H1 (cell line): ENCODE data around the gene LPP. TPM values are rescaled to one million over a fixed set of nuclear protein-coding genes. Genes with fewer than 3 reads are reported as not detected.

Experiments
- CTCF ChIA-PET: fragments of 300-600 bp; sonication (Branson Sonifier 250); formaldehyde crosslinking; loops from one replicate; lab custom pipeline; 2021; ENCODE audit not compliant: partially characterized antibody; lab: Charles Lee
- POLR2A ChIA-PET: fragments of 300-600 bp; sonication (Branson Sonifier 250); formaldehyde crosslinking; loops from one replicate; lab custom pipeline; 2021; ENCODE audit warnings: inconsistent platforms; ENCODE audit not compliant: partially characterized antibody; lab: Charles Lee
- DNase-seq, 2 experiments: peaks; one replicate each; pipeline versions ENCODE4 v3.0.0 to v3.0.0-alpha.2; 2010 to 2022; ENCODE audit warnings: low spot score in 2 of 2, low read depth in 1 of 2, mixed read lengths in 1 of 2
- FAIRE-seq: peaks from 2 replicates; lab custom pipeline; 2011; peaks lifted over from hg19 to GRCh38; lab: Jason Lieb, UNC
- H2AFZ ChIP-seq: 2 replicates; pipeline ENCODE4 v1.8.1; 2012; ENCODE audit warnings: low read length, inconsistent platforms
- H2AK5ac ChIP-seq: 2 replicates; pipeline ENCODE4 v1.6.1; 2013; ENCODE audit warnings: low read depth, low read length
- H2BK120ac ChIP-seq: replicated peaks from 2 replicates; pipeline ENCODE3; 2013; ENCODE audit warnings: low read depth, low read length, inconsistent platforms
- H2BK12ac ChIP-seq: 2 replicates; pipeline ENCODE4 v1.6.1; 2013; ENCODE audit warnings: low read depth, low read length
- H2BK15ac ChIP-seq: 2 replicates; pipeline ENCODE4 v1.6.1; 2013; ENCODE audit warnings: low read length
- H2BK20ac ChIP-seq: 2 replicates; pipeline ENCODE4 v1.6.1; 2013; ENCODE audit warnings: low read length
- H2BK5ac ChIP-seq: 2 replicates; pipeline ENCODE4 v1.6.1; 2013; ENCODE audit warnings: low read depth, low read length
- H3K14ac ChIP-seq: 2 replicates; pipeline ENCODE4 v1.6.1; 2013; ENCODE audit warnings: inconsistent platforms; ENCODE audit not compliant: insufficient read length
- H3K18ac ChIP-seq: 2 replicates; pipeline ENCODE4 v1.6.1; 2013; ENCODE audit warnings: low read length; ENCODE audit errors: extremely low read depth
- H3K23ac ChIP-seq: 2 replicates; pipeline ENCODE4 v1.6.1; 2013; ENCODE audit warnings: inconsistent platforms; ENCODE audit not compliant: insufficient read length
- H3K23me2 ChIP-seq: 2 replicates; pipeline ENCODE4 v1.6.1; 2013; ENCODE audit warnings: low read depth, low read length
- H3K27ac ChIP-seq: 2 replicates; pipeline ENCODE4 v1.6.1; 2011; ENCODE audit warnings: low read depth, low read length, inconsistent platforms
- H3K27me3 ChIP-seq, 4 experiments: replicated peaks in 1 of 4; 1 replicate in 1 of 4; 2 replicates in 3 of 4; pipeline versions ENCODE4 v1.6.1 to v1.8.1; 2011 to 2013; ENCODE audit warnings: low read length in 3 of 4, mild to moderate bottlenecking in 3 of 4, inconsistent platforms in 2 of 4, mixed read lengths in 2 of 4, moderate library complexity in 1 of 4; ENCODE audit not compliant: control insufficient read depth in 3 of 4, insufficient read depth in 3 of 4; ENCODE audit errors: extremely low read depth in 1 of 4
- H3K36me3 ChIP-seq, 4 experiments: 2 replicates each; pipeline versions ENCODE4 v1.6.1 to v1.8.1; 2011 to 2013; ENCODE audit warnings: mild to moderate bottlenecking in 4 of 4, low read length in 3 of 4, moderate library complexity in 2 of 4, control low read depth in 1 of 4, inconsistent platforms in 1 of 4; ENCODE audit not compliant: insufficient read depth in 4 of 4, control insufficient read depth in 2 of 4
- H3K4ac ChIP-seq: replicated peaks from 2 replicates; pipeline ENCODE3; 2013; ENCODE audit warnings: low read length, low read depth, mixed read lengths, inconsistent platforms; ENCODE audit not compliant: insufficient read length
- H3K4me1 ChIP-seq, 4 experiments: replicated peaks in 1 of 4; 1 replicate in 1 of 4; 2 replicates in 3 of 4; pipeline versions ENCODE4 v1.6.1 to v1.8.1; 2011 to 2013; ENCODE audit warnings: low read length in 3 of 4, inconsistent platforms in 2 of 4, mixed read lengths in 1 of 4; ENCODE audit not compliant: insufficient read depth in 4 of 4, control insufficient read depth in 3 of 4
- H3K4me2 ChIP-seq, 2 experiments: 2 replicates each; pipeline versions ENCODE4 v1.6.1 to v1.8.1; 2011 to 2013; ENCODE audit warnings: low read depth in 2 of 2, low read length in 2 of 2, control low read depth in 1 of 2, inconsistent platforms in 1 of 2, mild to moderate bottlenecking in 1 of 2; ENCODE audit not compliant: insufficient read depth in 1 of 2
- H3K4me3 ChIP-seq, 4 experiments: fragments of 200-600, 300-600 bp in 1 of 4; sonication (generic), shearing (Covaris generic), sonication (Bioruptor Twin) in 1 of 4; 2 replicates each; pipeline versions ENCODE4 v1.5.1 to v1.8.1; 2011 to 2016; ENCODE audit warnings: low read length in 4 of 4, low read depth in 3 of 4, control low read depth in 2 of 4, inconsistent platforms in 2 of 4, mild to moderate bottlenecking in 2 of 4, mixed read lengths in 1 of 4, moderate library complexity in 1 of 4; ENCODE audit not compliant: insufficient read depth in 2 of 4; ENCODE audit errors: extremely low read depth in 1 of 4
- H3K56ac ChIP-seq: replicated peaks from 2 replicates; pipeline ENCODE3; 2013; ENCODE audit warnings: low read depth, mild to moderate bottlenecking, mixed read lengths, low read length, inconsistent platforms; ENCODE audit not compliant: insufficient read length
- H3K79me1 ChIP-seq: 2 replicates; pipeline ENCODE4 v1.6.1; 2013; ENCODE audit warnings: low read depth, low read length, control low read depth
- H3K79me2 ChIP-seq, 2 experiments: 2 replicates each; pipeline versions ENCODE4 v1.6.1 to v1.8.1; 2012 to 2013; ENCODE audit warnings: low read length in 2 of 2, mild to moderate bottlenecking in 2 of 2, inconsistent platforms in 1 of 2; ENCODE audit not compliant: insufficient read depth in 2 of 2, control insufficient read depth in 1 of 2
- H3K9ac ChIP-seq, 4 experiments: replicated peaks in 1 of 4; 1 replicate in 1 of 4; 2 replicates in 3 of 4; pipeline versions ENCODE4 v1.6.1 to v1.8.1; 2011 to 2013; ENCODE audit warnings: low read depth in 3 of 4, low read length in 3 of 4, control low read depth in 2 of 4, mild to moderate bottlenecking in 2 of 4, moderate library complexity in 2 of 4, inconsistent platforms in 1 of 4; ENCODE audit errors: extremely low read depth in 1 of 4
- H3K9me3 ChIP-seq, 2 experiments: 2 replicates each; pipeline versions ENCODE4 v1.6.1 to v1.8.1; 2012 to 2013; ENCODE audit warnings: mild to moderate bottlenecking in 2 of 2, moderate library complexity in 2 of 2, control low read depth in 1 of 2, inconsistent platforms in 1 of 2, low read depth in 1 of 2, low read length in 1 of 2, mixed read lengths in 1 of 2; ENCODE audit not compliant: insufficient read depth in 2 of 2
- H4K20me1 ChIP-seq, 2 experiments: replicated peaks in 1 of 2; 2 replicates each; pipeline versions ENCODE3 to v1.8.1; 2011 to 2013; ENCODE audit warnings: inconsistent platforms in 2 of 2, low read length in 2 of 2, mild to moderate bottlenecking in 1 of 2; ENCODE audit not compliant: insufficient read depth in 2 of 2, control insufficient read depth in 1 of 2
- H4K5ac ChIP-seq: 2 replicates; pipeline ENCODE4 v1.6.1; 2013; ENCODE audit warnings: low read length, low read depth, mixed read lengths, inconsistent platforms; ENCODE audit not compliant: insufficient read length
- H4K8ac ChIP-seq: 2 replicates; pipeline ENCODE4 v1.8.0; 2013; ENCODE audit warnings: mild to moderate bottlenecking, moderate library complexity, low read length, inconsistent platforms; ENCODE audit not compliant: insufficient read depth; ENCODE audit errors: extremely low read depth
- H4K91ac ChIP-seq: replicated peaks from 2 replicates; pipeline ENCODE3; 2013; ENCODE audit warnings: low read length, mixed read lengths, inconsistent platforms; ENCODE audit not compliant: insufficient read length
- JUN ChIP-seq: IDR thresholded peaks from 2 replicates; pipeline ENCODE4 v1.6.1; 2011; ENCODE audit warnings: low read depth, mild to moderate bottlenecking, improper control_type of control experiment, low read length
- MAFK ChIP-seq: IDR thresholded peaks from 2 replicates; pipeline ENCODE4 v1.6.1; 2012; ENCODE audit warnings: low read depth, mild to moderate bottlenecking, improper control_type of control experiment, low read length
- PHF8 ChIP-seq: fragments of 200-600 bp; sonication (generic); conservative IDR thresholded peaks from 2 replicates; pipeline ENCODE4 v1.7.1; 2012; ENCODE audit warnings: low read depth, mild to moderate bottlenecking, inconsistent platforms, low read length, moderate library complexity
- SUZ12 ChIP-seq: fragments of 200-600 bp; sonication (generic); IDR thresholded peaks from 2 replicates; pipeline ENCODE4 v1.6.1; 2012; ENCODE audit warnings: mild to moderate bottlenecking, inconsistent platforms, low read length, moderate library complexity, mixed read lengths
- WGBS, 2 experiments: shearing (Covaris generic) in 1 of 2; methylation state at CpG; one replicate each; pipeline versions ENCODE4 v1.1.6 to v1.1.7; 2013 to 2015; ENCODE audit warnings: low lambda C conversion rate in 2 of 2, mixed read lengths in 2 of 2, inconsistent platforms in 1 of 2, low coverage in 1 of 2, missing lambda C conversion rate in 1 of 2; ENCODE audit not compliant: insufficient replicate concordance in 2 of 2, insufficient coverage in 1 of 2, insufficient read length in 1 of 2; ENCODE audit errors: extremely low coverage in 1 of 2, missing lambda C conversion rate in 1 of 2; 5-methylcytosine and 5-hydroxymethylcytosine counted together
- polyA plus RNA-seq, 7 experiments: library from polyadenylated mRNA; depleted of rRNA in 3 of 7; stranded (reverse) in 5 of 7; unstranded in 2 of 7; fragments of >200 nt in 5 of 7; fragments of 200-250 nt in 2 of 7; gene quantifications; 1 replicate in 5 of 7; 2 replicates in 1 of 7; 4 replicates in 1 of 7; pipeline versions ENCODE4 v1.2.1 to v1.2.3, GENCODE V29; 2011 to 2013; ENCODE audit warnings: missing spikeins in 2 of 7, mixed read lengths in 2 of 7
- total RNA-seq: library from RNA; stranded (reverse); fragmentation: NEBNext Ultra II Directional; extraction: Animal tissue kit (Norgen Biotek cat#: 25700); gene quantifications from 2 replicates; pipeline ENCODE4 v1.2.1, GENCODE V29; 2021

The LPP gene
- total and polyA plus RNA-seq, 2 of the 8 experiments (the other 6 are each of a cell fraction or from before 2014, with no cell fraction given), result 10.0 to 53.3 TPM

DNA sequence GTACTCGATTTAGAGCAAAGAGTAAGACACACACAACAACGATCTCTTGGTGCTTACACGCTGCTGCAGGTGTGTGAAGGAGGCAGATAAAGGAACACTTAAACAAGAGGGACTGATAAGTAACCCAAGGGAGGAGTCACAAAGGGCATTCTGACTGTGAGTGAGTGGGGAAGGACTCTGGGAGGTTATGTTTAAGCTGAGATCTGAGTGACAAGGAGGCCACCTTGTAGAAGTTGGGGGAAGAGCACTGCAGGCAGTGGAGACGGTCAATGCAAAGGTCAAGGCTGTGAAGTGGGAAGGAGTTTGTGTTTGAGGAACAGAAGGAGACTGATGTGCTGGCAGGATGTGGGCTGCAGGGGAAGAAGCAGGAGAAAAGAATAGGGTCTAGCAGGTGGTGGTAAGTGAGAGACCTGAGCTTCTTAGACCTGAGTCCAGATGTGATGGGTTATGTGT, 63.1 kb downstream of the LPP start:
- no peaks in the 10 kb centered on the region; the same call in 1 of the 2 replicates for H3K23me2 ChIP-seq
- no peak for DNase-seq
- no peak overlapping the region for H4K91ac ChIP-seq
- no peak for FAIRE-seq
- no peak overlapping the region for H3K23ac ChIP-seq
- CTCF ChIA-PET, result interaction anchor here (0.6 to 2.8 kb wide), 6 partner anchors 12 to 480 kb away, joined by 3 to 18 read pairs (median 4); no protein-coding TSS in a partner anchor
- peaks cover 6% of the 10 kb centered on the region; the same call in 1 of the 2 replicates for H3K79me1 ChIP-seq
- H3K18ac ChIP-seq, result no peak overlapping the region
- H3K56ac ChIP-seq, result no peak overlapping the region
- no peak overlapping the region for H3K4ac ChIP-seq
- H2AK5ac ChIP-seq, result 0 out of 2 replicates have a peak overlapping the region, but pooled peaks have one; percentile 41
- H2BK120ac ChIP-seq, result no peak overlapping the region
- peaks cover 3 to 26% of the 10 kb centered on the region in 2 experiments; a peak in 2 of 4 replicates for H3K79me2 ChIP-seq
- H3K36me3 ChIP-seq, result no peaks in the 10 kb centered on the region; a peak in 1 of 8 replicates
- H2BK5ac ChIP-seq, result no peak overlapping the region
- POLR2A ChIA-PET, result interaction anchor here (1.0 kb wide), 2 partner anchors 23 to 62 kb away, joined by 3 to 4 read pairs; no protein-coding TSS in a partner anchor
- no peak for TF ChIP-seq PHF8
- no peak for TF ChIP-seq MAFK
- TF ChIP-seq JUN, result no peak
- no peak for TF ChIP-seq SUZ12
- H2AFZ ChIP-seq, result no peak overlapping the region
- H3K4me2 ChIP-seq, result no peak overlapping the region; a peak in 1 of 4 replicates
- no peaks in the 10 kb centered on the region for H3K9me3 ChIP-seq
- no peak overlapping the region for H2BK20ac ChIP-seq
- H4K20me1 ChIP-seq, result no peaks in the 10 kb centered on the region
- no peak overlapping the region for H2BK15ac ChIP-seq
- H3K4me1 ChIP-seq, result peaks cover 0 to 11% (median 5%) of the 10 kb centered on the region in 4 experiments; a peak in 4 of 7 replicates
- no peak overlapping the region for H4K8ac ChIP-seq
- H3K27ac ChIP-seq, result no peak overlapping the region
- no peak overlapping the region for H3K4me3 ChIP-seq
- no peaks in the 10 kb centered on the region for H3K27me3 ChIP-seq
- H4K5ac ChIP-seq, result no peak overlapping the region
- H2BK12ac ChIP-seq, result no peak overlapping the region
- no peak overlapping the region for H3K14ac ChIP-seq
- H3K9ac ChIP-seq, result no peak overlapping the region
- 89% methylated on average over 4 of the region's 4 CpGs; no CpG with 5 or more reads in 1 of the 2 experiments for WGBS, 2 experiments
